NCI-H510A (cell line): ENCODE measurements around the gene DYNLRB2.
A peak's percentile ranks its signal among the peaks of the same experiment; 100 is the strongest.

Experiments used
- DNase-seq: peaks from one replicate; lab custom pipeline; 2025; lab: John Stamatoyannopoulos, UW

The DYNLRB2 gene

GRCh38 chr16:80540516-80541305 is at the start of gene DYNLRB2:
Gene DYNLRB2, plus strand, starts transcription at chr16:80540993. Its CDS starts 84 bp downstream, at chr16:80541077.
- DNase-seq = peak; percentile 83

- DNase-seq = no peak
Measured at GRCh38 chr16:80500116-80500859, 40.5 kb upstream of the DYNLRB2 start.

GRCh38 chr16:80500961-80501525 is 39.8 kb upstream of the DYNLRB2 start:
- DNase-seq = no peak

- DNase-seq = no peak
Measured at GRCh38 chr16:80503107-80503506, 37.7 kb upstream of the DYNLRB2 start.

- no peak for DNase-seq
Measured at GRCh38 chr16:80507538-80507937, 33.3 kb upstream of the DYNLRB2 start.

- DNase-seq = no peak
Measured at GRCh38 chr16:80509872-80510271, 30.9 kb upstream of the DYNLRB2 start.

GRCh38 chr16:80511824-80512592 is 28.8 kb upstream of the DYNLRB2 start:
- no peak for DNase-seq

- DNase-seq = no peak
Measured at GRCh38 chr16:80512593-80512853, 28.3 kb upstream of the DYNLRB2 start.

GRCh38 chr16:80515374-80515773 is 25.4 kb upstream of the DYNLRB2 start:
- no peak for DNase-seq

- DNase-seq = no peak
Measured at GRCh38 chr16:80517846-80518245, 22.9 kb upstream of the DYNLRB2 start.

GRCh38 chr16:80518436-80518835 is 22.4 kb upstream of the DYNLRB2 start:
- no peak for DNase-seq

- DNase-seq = no peak
Measured at GRCh38 chr16:80519189-80519588, 21.6 kb upstream of the DYNLRB2 start.

- no peak for DNase-seq
Measured at GRCh38 chr16:80525420-80525819, 15.4 kb upstream of the DYNLRB2 start.

- no peak for DNase-seq
Measured at GRCh38 chr16:80526418-80527061, 14.3 kb upstream of the DYNLRB2 start.

- no peak for DNase-seq
Measured at GRCh38 chr16:80527297-80527696, 13.5 kb upstream of the DYNLRB2 start.

GRCh38 chr16:80530479-80530878 is 10.3 kb upstream of the DYNLRB2 start:
- no peak for DNase-seq

GRCh38 chr16:80536238-80536637 is 4.6 kb upstream of the DYNLRB2 start:
- no peak for DNase-seq

GRCh38 chr16:80541306-80541694 is 507 bp downstream of the DYNLRB2 start:
- DNase-seq = no peak

- DNase-seq = no peak
Measured at GRCh38 chr16:80543162-80543561, 2.4 kb downstream of the DYNLRB2 start.

GRCh38 chr16:80544326-80544725 is 3.5 kb downstream of the DYNLRB2 start:
- DNase-seq = no peak

- no peak for DNase-seq
Measured at GRCh38 chr16:80546249-80546648, 5.5 kb downstream of the DYNLRB2 start.

GRCh38 chr16:80547145-80547544 is 6.4 kb downstream of the DYNLRB2 start:
- DNase-seq = no peak
